GM12892 (cell line): Measurements from ENCODE around the gene CSRP1.

ENCODE experiments used
- POLR2A ChIP-seq: IDR thresholded peaks from 2 replicates; pipeline ENCODE4 v1.6.1; 2011; ENCODE audit warnings: low read depth, low read length, control low read depth
- POLR2AphosphoS5 ChIP-seq: IDR thresholded peaks from 2 replicates; pipeline ENCODE4 v1.6.1; 2011; ENCODE audit warnings: low read depth, low read length, control low read depth

GRCh38 chr1:201444792-201445191, 62.1 kb downstream of the CSRP1 start:
- TF ChIP-seq POLR2A (no peak), POLR2AphosphoS5 (no peak)
